ENCODE results near the gene NAV2.

NAV2 gene

GRCh38 chr11:19966441-19966840 is 253.8 kb downstream of the NAV2 start:
- no peak for DNase-seq (ENCODE audit: low read depth in 1 of 2, low spot score in 1 of 2)
- in situ Hi-C loops (cut with HindIII; ENCODE audit: low pct_unique_long_range_greater_than_20kb, low sequenced_read_pairs): no loop called here
- TF ChIP-seq JUND (IDR thresholded peaks at IDR 0.05; ENCODE audit: low read depth): no peak

DNA sequence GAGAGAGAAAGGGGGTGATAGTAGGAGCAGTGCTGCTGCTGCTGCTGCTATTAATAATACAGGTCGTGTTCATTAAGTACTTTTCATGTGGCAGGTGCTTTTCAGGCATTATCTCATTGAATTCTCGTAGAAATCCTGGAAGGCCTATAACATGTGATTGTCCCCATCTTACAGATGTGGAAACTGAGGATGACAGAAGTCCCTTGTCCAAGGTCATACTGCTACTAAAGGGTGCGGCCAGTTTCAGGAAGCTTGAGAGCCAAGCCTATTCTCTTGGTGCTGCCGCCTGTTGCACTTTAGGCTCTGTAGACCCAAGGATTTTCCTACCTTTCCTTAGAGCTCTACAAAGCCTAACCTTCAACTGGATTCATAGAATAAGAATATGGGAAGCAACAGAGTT is 254.3 kb downstream of the NAV2 start:
- no peak for TF ChIP-seq JUND (IDR thresholded peaks at IDR 0.05; ENCODE audit: low read depth)
- no peak for DNase-seq (ENCODE audit: low read depth in 1 of 2, low spot score in 1 of 2)
- in situ Hi-C loops (cut with HindIII; ENCODE audit: low pct_unique_long_range_greater_than_20kb, low sequenced_read_pairs): no loop called here

GRCh38 chr11:19967787-19968186 is 255.2 kb downstream of the NAV2 start:
- DNase-seq (ENCODE audit: low read depth in 1 of 2, low spot score in 1 of 2): no peak
- in situ Hi-C loops (cut with HindIII; ENCODE audit: low pct_unique_long_range_greater_than_20kb, low sequenced_read_pairs): no loop called here
- TF ChIP-seq JUND (IDR thresholded peaks at IDR 0.05; ENCODE audit: low read depth): no peak

- no peak for TF ChIP-seq JUND (IDR thresholded peaks at IDR 0.05; ENCODE audit: low read depth)
- no peak for DNase-seq (ENCODE audit: low read depth in 1 of 2, low spot score in 1 of 2)
- in situ Hi-C loops (cut with HindIII; ENCODE audit: low pct_unique_long_range_greater_than_20kb, low sequenced_read_pairs): no loop called here
Measured at GRCh38 chr11:19968860-19969259, 256.2 kb downstream of the NAV2 start.

DNA sequence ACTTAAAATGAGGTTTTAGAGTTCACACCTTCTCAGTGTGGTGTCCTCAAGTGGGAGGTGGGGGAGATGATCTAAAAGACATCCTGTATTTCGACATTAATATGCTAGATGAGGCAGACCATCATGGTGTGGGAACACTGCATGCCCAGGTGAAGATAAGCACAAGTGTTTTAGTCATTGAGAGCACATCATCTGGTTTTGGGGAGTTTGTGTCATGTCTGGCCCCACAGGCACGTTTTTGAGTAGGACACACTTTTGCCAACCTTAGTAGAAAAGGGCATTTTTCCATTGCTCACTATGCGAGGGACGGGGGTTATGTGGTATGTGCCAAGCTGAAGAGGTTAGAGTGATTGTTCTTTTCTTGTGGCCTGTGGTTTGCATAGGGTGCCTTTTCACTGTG is 258.3 kb downstream of the NAV2 start:
- in situ Hi-C loops (cut with HindIII; ENCODE audit: low pct_unique_long_range_greater_than_20kb, low sequenced_read_pairs): no loop called here
- TF ChIP-seq JUND (IDR thresholded peaks at IDR 0.05; ENCODE audit: low read depth): no peak
- no peak for DNase-seq (ENCODE audit: low read depth in 1 of 2, low spot score in 1 of 2)

- in situ Hi-C loops (cut with HindIII; ENCODE audit: low pct_unique_long_range_greater_than_20kb, low sequenced_read_pairs): no loop called here
Measured at GRCh38 chr11:19972091-19972490, 259.5 kb downstream of the NAV2 start.

GRCh38 chr11:19972651-19973050 is 260.0 kb downstream of the NAV2 start:
- in situ Hi-C loops (cut with HindIII; ENCODE audit: low pct_unique_long_range_greater_than_20kb, low sequenced_read_pairs): no loop called here
- TF ChIP-seq JUND (IDR thresholded peaks at IDR 0.05; ENCODE audit: low read depth): no peak
- no peak for DNase-seq (ENCODE audit: low read depth in 1 of 2, low spot score in 1 of 2)

More at GRCh38 chr11:19972091-19972490, 259.5 kb downstream of the NAV2 start:
- no peak for DNase-seq (ENCODE audit: low read depth in 1 of 2, low spot score in 1 of 2)
- no peak for TF ChIP-seq JUND (IDR thresholded peaks at IDR 0.05; ENCODE audit: low read depth)

DNA sequence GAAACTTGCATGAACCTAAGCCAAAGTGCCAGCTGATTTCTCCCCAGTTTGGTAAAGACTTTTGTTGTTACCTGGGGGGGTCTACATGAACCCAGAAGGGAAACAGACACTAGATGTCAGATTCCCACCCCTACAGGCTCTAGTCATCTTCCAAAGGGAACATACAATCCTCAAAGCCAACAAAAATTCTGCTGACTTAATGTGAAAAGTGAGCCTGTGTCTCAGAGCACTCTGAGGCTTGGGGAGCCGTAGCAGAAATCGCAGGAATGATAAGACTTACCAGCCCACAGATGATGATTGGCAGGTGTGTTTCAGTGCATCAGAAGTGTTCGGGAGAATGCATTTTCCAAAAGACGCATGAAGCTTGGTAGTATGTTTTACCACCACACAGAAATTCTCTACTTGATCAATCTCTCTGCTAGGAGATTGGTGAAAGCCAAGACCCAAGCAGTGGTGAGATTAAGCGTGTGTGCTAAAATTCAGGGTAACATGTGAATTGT is 260.5 kb downstream of the NAV2 start:
- in situ Hi-C loops (cut with HindIII; ENCODE audit: low pct_unique_long_range_greater_than_20kb, low sequenced_read_pairs): no loop called here
- no peak for DNase-seq (ENCODE audit: low read depth in 1 of 2, low spot score in 1 of 2)
- TF ChIP-seq JUND (IDR thresholded peaks at IDR 0.05; ENCODE audit: low read depth): no peak

- TF ChIP-seq JUND (IDR thresholded peaks at IDR 0.05; ENCODE audit: low read depth): no peak
- DNase-seq (ENCODE audit: low read depth in 1 of 2, low spot score in 1 of 2): no peak
- in situ Hi-C loops (cut with HindIII; ENCODE audit: low pct_unique_long_range_greater_than_20kb, low sequenced_read_pairs): no loop called here
Measured at GRCh38 chr11:19974886-19975285, 262.2 kb downstream of the NAV2 start.

GRCh38 chr11:19975414-19975990 is 262.9 kb downstream of the NAV2 start:
- in situ Hi-C loops (cut with HindIII; ENCODE audit: low pct_unique_long_range_greater_than_20kb, low sequenced_read_pairs): no loop called here
- no peak for DNase-seq (ENCODE audit: low read depth in 1 of 2, low spot score in 1 of 2)

DNA sequence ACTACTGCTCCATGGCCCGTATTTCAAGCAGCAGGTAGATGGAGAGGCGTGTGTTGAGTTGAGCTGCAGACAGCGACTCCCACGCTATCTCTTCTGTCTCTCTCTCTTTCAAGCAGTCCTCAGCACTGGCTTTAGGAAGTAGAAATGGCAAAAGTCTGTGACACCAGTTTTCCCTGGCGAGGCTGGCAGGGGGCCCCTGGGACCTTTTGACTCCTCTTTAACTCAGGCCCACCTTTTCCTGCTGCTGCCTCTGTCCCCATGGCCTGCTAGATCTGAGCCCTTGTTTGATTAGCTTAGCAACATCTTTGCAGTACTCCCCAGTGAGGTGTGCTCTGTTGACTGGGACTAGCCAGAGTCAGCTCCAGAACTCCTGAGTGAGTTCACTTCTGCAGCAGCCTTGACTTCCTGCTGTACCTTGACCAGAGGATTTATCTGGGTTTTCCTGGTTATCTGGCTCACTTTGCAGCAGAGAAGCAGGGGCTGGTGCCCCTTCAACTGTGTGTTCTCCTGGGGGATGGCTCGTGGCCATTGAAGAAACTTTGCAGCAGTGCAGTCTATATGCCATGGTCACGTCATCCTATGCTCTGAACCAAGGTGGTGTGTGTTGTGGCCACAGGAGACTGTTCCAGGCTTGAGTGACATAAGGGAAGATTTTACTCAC is 263.8 kb downstream of the NAV2 start:
- TF ChIP-seq JUND (IDR thresholded peaks at IDR 0.05; ENCODE audit: low read depth): no peak
- in situ Hi-C loops (cut with HindIII; ENCODE audit: low pct_unique_long_range_greater_than_20kb, low sequenced_read_pairs): no loop called here
- no peak for DNase-seq (ENCODE audit: low read depth in 1 of 2, low spot score in 1 of 2)

More at GRCh38 chr11:19975414-19975990, 262.9 kb downstream of the NAV2 start:
- no peak for TF ChIP-seq JUND (IDR thresholded peaks at IDR 0.05; ENCODE audit: low read depth)

GRCh38 chr11:19977941-19978340 is 265.3 kb downstream of the NAV2 start:
- no peak for DNase-seq (ENCODE audit: low read depth in 1 of 2, low spot score in 1 of 2)
- in situ Hi-C loops (cut with HindIII; ENCODE audit: low pct_unique_long_range_greater_than_20kb, low sequenced_read_pairs): no loop called here
- no peak for TF ChIP-seq JUND (IDR thresholded peaks at IDR 0.05; ENCODE audit: low read depth)

DNA sequence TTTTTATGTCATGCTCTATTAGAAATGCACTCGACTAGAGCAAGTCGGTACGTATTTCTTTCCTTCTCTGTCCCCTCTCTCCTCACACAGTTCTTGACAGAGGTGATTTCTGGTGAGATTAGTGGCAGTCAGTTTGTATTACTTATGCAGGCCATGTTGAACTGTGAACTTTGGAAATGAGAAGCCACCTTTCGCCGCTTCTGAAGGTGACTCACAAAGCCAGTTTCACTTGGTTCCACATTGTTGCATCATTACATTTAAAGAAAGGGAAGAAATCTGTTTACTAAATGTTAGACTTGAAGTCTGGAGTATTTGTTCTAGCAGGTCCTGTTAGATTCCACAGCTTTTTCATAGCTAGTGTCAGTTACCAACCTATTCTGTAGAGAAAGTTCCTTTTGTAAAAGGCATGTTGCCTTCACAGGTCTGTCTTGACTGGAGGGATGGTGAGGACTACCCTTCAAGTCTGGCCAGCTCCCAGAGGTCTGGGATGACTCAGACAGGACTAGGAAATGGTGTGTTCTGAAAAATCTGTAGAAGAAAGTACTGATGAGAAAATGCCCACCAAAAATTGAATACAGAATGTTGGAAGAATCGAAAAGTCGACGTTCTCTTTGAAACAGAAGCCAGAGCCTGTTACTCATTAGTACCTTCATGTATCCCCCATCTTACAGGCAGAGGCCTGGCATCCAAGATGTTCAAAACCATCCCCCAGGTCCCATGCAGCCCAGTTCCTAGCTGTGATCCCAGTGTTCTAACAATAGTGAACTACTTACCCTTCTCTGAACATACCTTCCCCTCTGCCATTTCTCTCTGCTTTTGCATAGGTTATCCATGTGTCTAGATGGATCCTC is 266.3 kb downstream of the NAV2 start:
- DNase-seq (ENCODE audit: low read depth in 1 of 2, low spot score in 1 of 2): peak; percentile 21 to 75
- no peak; the same call in 1 of the 2 replicates for TF ChIP-seq JUND (IDR thresholded peaks at IDR 0.05; ENCODE audit: low read depth)
- in situ Hi-C loops (cut with HindIII; ENCODE audit: low pct_unique_long_range_greater_than_20kb, low sequenced_read_pairs): no loop called here

Measured in T47D (cell line).